Upper lobe of left lung (tissue), 6 donors: ENCODE measurements around the gene PHF3. TPM values are rescaled to one million over a fixed set of nuclear protein-coding genes. Genes with fewer than 3 reads are reported as not detected.
"Not testable (repeated sequence)": the region's sequence is repeated elsewhere in the genome, so short reads cannot be mapped to it uniquely, and the experiment has no call there.

Experiments used
- ATAC-seq, 2 donors: fragments of 200-7000 bp; cut with Tn5 transposase; one replicate each; pipeline ENCODE4 v1.9.1; 2022; ENCODE audit warnings: mild to moderate bottlenecking in 2 of 2, moderate library complexity in 2 of 2; ENCODE audit not compliant: low FRiP score in 2 of 2
- DNase-seq, 2 donors: peaks; one replicate each; pipeline ENCODE4 v3.0.0-alpha.2; 2019 to 2020
- H3K27ac ChIP-seq, 4 donors: fragments of 200-600 bp; sonication (generic); one replicate each; pipeline ENCODE4 v1.5.1; 2016 to 2019
- H3K27me3 ChIP-seq, 4 donors: fragments of 200-600 bp; sonication (generic); one replicate each; pipeline ENCODE4 v1.5.1; 2017 to 2019
- H3K36me3 ChIP-seq, 4 donors: fragments of 200-600 bp; sonication (generic); one replicate each; pipeline ENCODE4 v1.5.1; 2016 to 2019
- H3K4me1 ChIP-seq, 4 donors: fragments of 200-600 bp; sonication (generic); one replicate each; pipeline ENCODE4 v1.5.1; 2018 to 2019
- H3K4me3 ChIP-seq, 4 donors: fragments of 200-600 bp; sonication (generic); one replicate each; pipeline ENCODE4 v1.5.1; 2017 to 2019; ENCODE audit warnings: mild to moderate bottlenecking in 2 of 4, moderate library complexity in 1 of 4
- H3K9me3 ChIP-seq, 4 donors: fragments of 200-600 bp; sonication (generic); one replicate each; pipeline ENCODE4 v1.5.1; 2018 to 2019
- EP300 ChIP-seq, 4 donors: sonication (generic); formaldehyde crosslinking; IDR thresholded peaks; one replicate each; pipeline ENCODE4 v1.5.1; 2017; ENCODE audit warnings: antibody characterized with exemption in 4 of 4, control low read depth in 2 of 4
- POLR2A ChIP-seq, 4 donors: fragments of 450-650 bp; IDR thresholded peaks; one replicate each; pipeline ENCODE4 v1.5.1; 2016 to 2017; ENCODE audit warnings: antibody characterized with exemption in 4 of 4, mild to moderate bottlenecking in 2 of 4
- POLR2AphosphoS5 ChIP-seq, 2 donors: sonication (generic); formaldehyde crosslinking; IDR thresholded peaks; one replicate each; pipeline ENCODE4 v1.5.1; 2017; ENCODE audit warnings: antibody characterized with exemption in 2 of 2
- WGBS, 2 donors: methylation state at CpG; one replicate each; pipeline ENCODE4 v1.1.5; 2017 to 2018; 5-methylcytosine and 5-hydroxymethylcytosine counted together
- total RNA-seq, 6 donors: library from RNA; depleted of rRNA in 4 of 6; stranded (reverse); fragments of >200 nt in 4 of 6; gene quantifications; one replicate each; pipeline versions ENCODE4 v1.1.0 to v1.2.1, GENCODE V29; 2016 to 2021
- TF ChIP-seq, protein P1 (sequence below), 6 experiments: fragments of 450-650 bp in 4 of 6; fragments of 200-600 bp in 2 of 6; sonication (generic) in 2 of 6; IDR thresholded peaks; one replicate each; pipeline ENCODE4 v1.5.1; 2016 to 2019; ENCODE audit warnings: antibody characterized with exemption in 6 of 6
- donor health status: DM: no; HTN: no; CAD: no; lungs with moderate emphysema.
- donor health status: DM: no; HTN: yes; CAD: no; lungs with severe emphysema.

The PHF3 gene
- total RNA-seq, 6 donors from 2014 or later, result 47.4 to 111 (median 51.5) TPM

DNA sequence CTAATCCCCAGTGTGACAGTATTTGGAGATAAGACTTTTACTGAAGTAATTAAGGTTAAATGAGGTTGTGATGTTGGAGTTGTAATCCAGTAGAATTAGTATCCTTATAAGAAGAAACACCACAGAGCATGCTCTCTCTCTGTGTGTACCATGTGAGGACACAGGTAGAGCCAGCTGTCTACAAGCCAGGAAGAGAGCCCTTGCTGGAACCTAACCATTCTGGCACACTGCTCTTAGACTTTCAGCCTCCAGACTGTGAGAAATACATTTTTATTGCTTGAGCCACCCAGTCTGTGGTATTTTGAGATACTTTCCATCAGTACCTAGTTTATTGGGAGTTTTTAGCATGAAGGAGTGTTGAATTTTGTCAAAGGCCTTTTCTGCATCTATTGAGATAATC, 110.2 kb downstream of the PHF3 start:
- H3K4me3 ChIP-seq, result no peak overlapping the region
- no peaks in the 10 kb centered on the region for H3K36me3 ChIP-seq
- no peak for TF ChIP-seq EP300 (IDR thresholded peaks at IDR 0.05)
- TF ChIP-seq POLR2AphosphoS5 (IDR thresholded peaks at IDR 0.05), result no peak
- TF ChIP-seq, protein P1, sequence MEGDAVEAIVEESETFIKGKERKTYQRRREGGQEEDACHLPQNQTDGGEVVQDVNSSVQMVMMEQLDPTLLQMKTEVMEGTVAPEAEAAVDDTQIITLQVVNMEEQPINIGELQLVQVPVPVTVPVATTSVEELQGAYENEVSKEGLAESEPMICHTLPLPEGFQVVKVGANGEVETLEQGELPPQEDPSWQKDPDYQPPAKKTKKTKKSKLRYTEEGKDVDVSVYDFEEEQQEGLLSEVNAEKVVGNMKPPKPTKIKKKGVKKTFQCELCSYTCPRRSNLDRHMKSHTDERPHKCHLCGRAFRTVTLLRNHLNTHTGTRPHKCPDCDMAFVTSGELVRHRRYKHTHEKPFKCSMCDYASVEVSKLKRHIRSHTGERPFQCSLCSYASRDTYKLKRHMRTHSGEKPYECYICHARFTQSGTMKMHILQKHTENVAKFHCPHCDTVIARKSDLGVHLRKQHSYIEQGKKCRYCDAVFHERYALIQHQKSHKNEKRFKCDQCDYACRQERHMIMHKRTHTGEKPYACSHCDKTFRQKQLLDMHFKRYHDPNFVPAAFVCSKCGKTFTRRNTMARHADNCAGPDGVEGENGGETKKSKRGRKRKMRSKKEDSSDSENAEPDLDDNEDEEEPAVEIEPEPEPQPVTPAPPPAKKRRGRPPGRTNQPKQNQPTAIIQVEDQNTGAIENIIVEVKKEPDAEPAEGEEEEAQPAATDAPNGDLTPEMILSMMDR (IDR thresholded peaks at IDR 0.05), result no peak
- TF ChIP-seq POLR2A (IDR thresholded peaks at IDR 0.05), result no peak
- DNase-seq, result no peak
- ATAC-seq, result no peak
- H3K27me3 ChIP-seq, result no peaks in the 10 kb centered on the region
- H3K27ac ChIP-seq, result no peak overlapping the region
- H3K4me1 ChIP-seq, result no peaks in the 10 kb centered on the region
- no peaks in the 10 kb centered on the region for H3K9me3 ChIP-seq

DNA sequence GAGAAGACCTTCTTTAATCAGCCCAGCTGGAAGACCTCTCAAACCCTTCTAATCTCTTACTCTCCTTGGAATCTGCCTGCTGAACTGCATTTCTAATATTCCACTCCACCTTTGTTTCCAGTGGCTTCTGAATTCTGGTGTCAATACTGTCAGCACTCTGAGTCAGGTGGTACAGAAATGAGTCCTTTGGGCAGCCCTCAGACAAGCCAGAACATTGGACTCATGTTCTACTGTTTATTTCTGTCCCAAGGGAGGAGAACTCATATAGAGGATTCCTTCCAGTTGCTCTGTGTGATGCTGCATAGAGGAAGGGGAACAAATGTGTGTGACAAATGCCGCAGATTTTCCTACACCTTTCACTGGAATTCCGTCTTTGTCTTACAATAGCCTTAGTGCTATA, 114.8 kb downstream of the PHF3 start:
- no peaks in the 10 kb centered on the region for H3K27me3 ChIP-seq
- H3K36me3 ChIP-seq, result no peaks in the 10 kb centered on the region
- 85 to 90% methylated on average over 2 of the region's 2 CpGs for WGBS, 2 donors
- H3K9me3 ChIP-seq, result no peaks in the 10 kb centered on the region
- DNase-seq (no peak), ATAC-seq (no peak)
- H3K4me1 ChIP-seq, result no peaks in the 10 kb centered on the region
- no peak overlapping the region for H3K27ac ChIP-seq
- no peak overlapping the region for H3K4me3 ChIP-seq
- TF ChIP-seq POLR2AphosphoS5 (IDR thresholded peaks at IDR 0.05) (no peak), POLR2A (IDR thresholded peaks at IDR 0.05) (no peak)
- TF ChIP-seq, protein P1 (IDR thresholded peaks at IDR 0.05), result no peak

DNA sequence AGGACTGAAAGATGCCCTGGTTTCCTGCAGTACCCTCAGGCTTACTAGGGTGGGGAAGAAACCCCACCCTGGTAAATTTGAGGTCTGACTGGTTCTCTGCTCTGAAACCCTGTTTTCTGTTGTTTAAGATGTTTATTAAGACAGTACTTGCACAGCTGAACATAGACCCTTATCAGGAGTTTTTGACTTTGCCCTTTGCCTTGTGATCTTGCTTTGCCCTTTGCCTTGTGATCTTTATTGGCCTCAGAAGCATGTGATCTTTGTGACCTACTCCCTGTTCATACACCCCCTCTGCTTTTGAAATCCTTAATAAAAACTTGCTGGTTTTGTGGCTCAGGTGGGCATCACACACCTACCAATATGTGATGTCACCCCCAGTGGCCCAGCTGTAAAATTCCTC, 121.7 kb downstream of the PHF3 start:
- not testable (repeated sequence) for H3K4me1 ChIP-seq, H3K27me3 ChIP-seq, ATAC-seq, DNase-seq, H3K36me3 ChIP-seq, H3K4me3 ChIP-seq, H3K27ac ChIP-seq, H3K9me3 ChIP-seq

DNA sequence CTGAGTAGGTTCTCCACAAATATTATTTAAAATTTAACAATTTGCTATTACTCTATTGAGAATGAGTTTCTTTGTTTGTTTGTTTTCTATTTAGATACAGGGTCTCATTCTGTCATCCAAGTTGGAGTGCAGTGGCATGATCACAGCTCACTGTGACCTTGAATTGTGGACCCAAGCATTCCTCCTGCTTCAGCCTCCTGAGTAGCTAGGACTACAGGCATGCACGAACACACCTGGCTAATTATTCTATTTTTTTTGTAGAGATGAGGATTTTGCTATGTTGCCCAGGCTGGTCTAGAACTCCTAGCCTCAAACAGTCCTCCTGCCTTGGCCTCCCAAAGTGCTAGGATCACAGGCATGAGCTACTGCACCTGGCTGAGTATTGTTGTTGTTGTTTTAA, 122.2 kb downstream of the PHF3 start:
- H3K36me3 ChIP-seq, result no peaks in the 10 kb centered on the region
- H3K9me3 ChIP-seq, result peaks cover 0 to 7% (median 2%) of the 10 kb centered on the region in 4 donors
- no peak overlapping the region for H3K27ac ChIP-seq
- no peak overlapping the region for H3K4me3 ChIP-seq
- no peaks in the 10 kb centered on the region for H3K4me1 ChIP-seq
- TF ChIP-seq POLR2AphosphoS5 (IDR thresholded peaks at IDR 0.05) (no peak), EP300 (IDR thresholded peaks at IDR 0.05) (no peak), POLR2A (IDR thresholded peaks at IDR 0.05) (no peak)
- no peaks in the 10 kb centered on the region for H3K27me3 ChIP-seq
- DNase-seq (no peak), ATAC-seq (no peak)
- 64 to 75% methylated on average over 1 of the region's 1 CpG for WGBS, 2 donors

DNA sequence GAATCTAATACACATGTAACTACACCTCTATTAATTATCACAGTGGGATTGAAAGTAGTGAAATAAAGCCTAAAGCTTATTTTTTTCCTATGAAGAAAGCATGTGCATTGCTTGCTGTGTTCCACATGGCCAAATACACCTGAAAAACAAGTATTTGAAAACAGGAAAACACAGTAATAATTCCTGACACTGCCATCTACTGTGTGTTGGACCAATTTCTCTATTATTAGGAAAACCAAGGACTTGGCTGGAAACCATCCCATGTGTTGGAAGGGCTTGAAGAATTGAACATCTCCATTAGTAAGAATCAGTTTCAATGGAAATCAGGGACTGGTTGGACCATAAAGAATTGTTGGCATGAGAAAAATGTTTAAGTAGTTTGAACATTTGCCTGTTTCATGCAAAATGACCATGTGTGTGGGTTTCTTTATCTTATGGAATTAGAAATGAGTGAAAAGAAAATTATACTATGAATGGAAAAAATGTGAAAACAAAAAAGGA, 124.1 kb downstream of the PHF3 start:
- TF ChIP-seq, protein P1 (IDR thresholded peaks at IDR 0.05), result no peak
- TF ChIP-seq POLR2AphosphoS5 (IDR thresholded peaks at IDR 0.05) (no peak), EP300 (IDR thresholded peaks at IDR 0.05) (no peak), POLR2A (IDR thresholded peaks at IDR 0.05) (no peak)
- ATAC-seq (no peak), DNase-seq (no peak)
- Histone ChIP-seq H3K4me1 (no peaks in the 10 kb centered on the region), H3K9me3 (peaks cover 0 to 7% (median 2%) of the 10 kb centered on the region in 4 donors), H3K27ac (no peak overlapping the region), H3K36me3 (no peaks in the 10 kb centered on the region), H3K4me3 (no peak overlapping the region), H3K27me3 (no peaks in the 10 kb centered on the region)

DNA sequence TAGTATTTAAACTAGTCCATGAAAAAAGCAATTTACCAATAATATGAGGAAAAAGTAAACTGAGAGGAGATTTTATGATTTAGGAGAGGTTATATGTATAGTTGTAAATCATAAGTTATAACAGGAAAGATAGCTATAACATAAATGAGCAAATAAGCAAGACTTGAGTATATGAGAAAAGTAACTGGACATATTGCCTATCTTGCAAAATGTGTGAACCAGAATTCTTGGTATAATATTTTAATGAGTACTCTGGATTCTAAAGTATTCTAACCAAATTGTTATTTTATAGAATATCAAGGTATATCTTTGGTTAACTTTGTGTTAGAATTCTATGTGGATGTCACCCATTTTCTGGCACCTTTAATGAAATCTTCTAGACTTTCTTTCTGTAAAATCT, 124.6 kb downstream of the PHF3 start:
- no peak overlapping the region for H3K27ac ChIP-seq
- no peaks in the 10 kb centered on the region for H3K4me1 ChIP-seq
- H3K9me3 ChIP-seq, result peaks cover 0 to 7% (median 2%) of the 10 kb centered on the region in 4 donors
- no peaks in the 10 kb centered on the region for H3K36me3 ChIP-seq
- no peak overlapping the region for H3K4me3 ChIP-seq
- no peak for DNase-seq
- no peak for TF ChIP-seq EP300 (IDR thresholded peaks at IDR 0.05)
- TF ChIP-seq, protein P1 (IDR thresholded peaks at IDR 0.05), result no peak
- TF ChIP-seq POLR2A (IDR thresholded peaks at IDR 0.05), result no peak
- TF ChIP-seq POLR2AphosphoS5 (IDR thresholded peaks at IDR 0.05), result no peak
- no peaks in the 10 kb centered on the region for H3K27me3 ChIP-seq
- no peak for ATAC-seq
